ENCODE results near the gene PHF21A. TPM values are rescaled to one million over a fixed set of nuclear protein-coding genes. Genes with fewer than 3 reads are reported as not detected.

Gene PHF21A
- total RNA-seq, 1 donor from 2014 or later = 69.7 TPM

- DNase-seq (ENCODE audit: low spot score in 2 of 2) = no peak
- intact Hi-C loops (cut with DNase I) = no loop called here
- no peak overlapping the region for H3K4me3 ChIP-seq
- H3K9me3 ChIP-seq = no peaks in the 10 kb centered on the region
- TF ChIP-seq CTCF (IDR thresholded peaks at IDR 0.05) = no peak
- no peak overlapping the region for H3K27ac ChIP-seq
- H3K36me3 ChIP-seq = no peaks in the 10 kb centered on the region
- H3K4me1 ChIP-seq = peaks cover 0 to 5% of the 10 kb centered on the region in 2 donors
- no peaks in the 10 kb centered on the region for H3K27me3 ChIP-seq
Observed at GRCh38 chr11:46036969-46037368, 84.3 kb downstream of the PHF21A start.

GRCh38 chr11:46036009-46036408 lies 85.2 kb downstream of the PHF21A start:
- TF ChIP-seq CTCF (IDR thresholded peaks at IDR 0.05) = no peak
- H3K27me3 ChIP-seq = no peaks in the 10 kb centered on the region
- DNase-seq (ENCODE audit: low spot score in 2 of 2) = no peak
- H3K4me3 ChIP-seq = no peak overlapping the region
- peaks cover 0 to 5% of the 10 kb centered on the region in 2 donors for H3K4me1 ChIP-seq
- no peaks in the 10 kb centered on the region for H3K9me3 ChIP-seq
- intact Hi-C loops (cut with DNase I) = no loop called here
- H3K27ac ChIP-seq = no peak overlapping the region
- H3K36me3 ChIP-seq = no peaks in the 10 kb centered on the region

- intact Hi-C loops (cut with DNase I) = no loop called here
- no peak for TF ChIP-seq CTCF (IDR thresholded peaks at IDR 0.05)
Observed at GRCh38 chr11:46034041-46034440, 87.2 kb downstream of the PHF21A start.

GRCh38 chr11:46026606-46027293 lies 94.5 kb downstream of the PHF21A start:
- Histone ChIP-seq H3K27ac (no peak overlapping the region), H3K27me3 (no peaks in the 10 kb centered on the region), H3K9me3 (no peaks in the 10 kb centered on the region), H3K36me3 (no peaks in the 10 kb centered on the region), H3K4me3 (no peak overlapping the region), H3K4me1 (peaks cover 0 to 14% of the 10 kb centered on the region in 2 donors)
- intact Hi-C loops (cut with DNase I) = no loop called here
- no peak for DNase-seq (ENCODE audit: low spot score in 2 of 2)
- TF ChIP-seq CTCF (IDR thresholded peaks at IDR 0.05) = no peak

More at GRCh38 chr11:46034041-46034440, 87.2 kb downstream of the PHF21A start:
- Histone ChIP-seq H3K27ac (no peak overlapping the region), H3K9me3 (no peaks in the 10 kb centered on the region), H3K27me3 (no peaks in the 10 kb centered on the region), H3K4me1 (peaks cover 0 to 2% of the 10 kb centered on the region in 2 donors), H3K36me3 (no peaks in the 10 kb centered on the region), H3K4me3 (no peak overlapping the region)
- DNase-seq (ENCODE audit: low spot score in 2 of 2) = no peak

GRCh38 chr11:46020084-46020599 lies 101.1 kb downstream of the PHF21A start:
- Histone ChIP-seq H3K4me1 (no peaks in the 10 kb centered on the region), H3K27me3 (no peaks in the 10 kb centered on the region), H3K9me3 (no peaks in the 10 kb centered on the region), H3K36me3 (no peaks in the 10 kb centered on the region), H3K27ac (no peak overlapping the region), H3K4me3 (no peak overlapping the region)
- no peak for TF ChIP-seq CTCF (IDR thresholded peaks at IDR 0.05)
- intact Hi-C loops (cut with DNase I) = no loop called here
- no peak for DNase-seq (ENCODE audit: low spot score in 2 of 2)

All from ascending aorta (tissue), 2 donors.